Smooth muscle cell (in vitro differentiated cells): ENCODE measurements around the gene SLC8A3. TPM values are rescaled to one million over a fixed set of nuclear protein-coding genes. Genes with fewer than 3 reads are reported as not detected.

Source experiments
- DNase-seq: peaks from one replicate; lab custom pipeline; 2025; ENCODE audit not compliant: unreplicated experiment; lab: John Stamatoyannopoulos, UW
- H2AFZ ChIP-seq: fragments of 200-600 bp; sonication (generic); 2 replicates; pipeline ENCODE4 v1.6.0; 2016; ENCODE audit warnings: antibody characterized with exemption, low read depth, mild to moderate bottlenecking
- H3F3A ChIP-seq: fragments of 200-600 bp; sonication (generic); 2 replicates; pipeline ENCODE4 v1.6.0; 2017; ENCODE audit warnings: antibody characterized with exemption, low read depth
- H3K27ac ChIP-seq: fragments of 200-600 bp; sonication (generic); 2 replicates; pipeline ENCODE4 v1.5.1; 2016; ENCODE audit warnings: low read depth, mild to moderate bottlenecking
- H3K27me3 ChIP-seq: fragments of 200-600 bp; sonication (generic); 2 replicates; pipeline ENCODE4 v1.6.1; 2016; ENCODE audit warnings: low read depth, mild to moderate bottlenecking
- H3K36me3 ChIP-seq: fragments of 200-600 bp; sonication (generic); 2 replicates; pipeline ENCODE4 v1.5.1; 2016; ENCODE audit warnings: low read depth
- H3K4me1 ChIP-seq: fragments of 200-600 bp; sonication (generic); 2 replicates; pipeline ENCODE4 v1.5.1; 2016; ENCODE audit warnings: low read depth
- H3K4me2 ChIP-seq: fragments of 200-600 bp; sonication (generic); 2 replicates; pipeline ENCODE4 v1.6.0; 2016; ENCODE audit warnings: mild to moderate bottlenecking
- H3K4me3 ChIP-seq: fragments of 200-600 bp; sonication (generic); 2 replicates; pipeline ENCODE4 v1.5.1; 2016; ENCODE audit warnings: mild to moderate bottlenecking
- H3K79me2 ChIP-seq: fragments of 200-600 bp; sonication (generic); 2 replicates; pipeline ENCODE4 v1.6.0; 2016; ENCODE audit warnings: low read depth, mild to moderate bottlenecking
- H3K9ac ChIP-seq: fragments of 200-600 bp; sonication (generic); 2 replicates; pipeline ENCODE4 v1.6.0; 2016; ENCODE audit warnings: low read depth
- H3K9me3 ChIP-seq: fragments of 200-600 bp; sonication (generic); replicated peaks from 2 replicates; pipeline ENCODE4 v1.5.1; 2016; ENCODE audit warnings: low read depth
- H4K20me1 ChIP-seq: fragments of 200-600 bp; sonication (generic); 2 replicates; pipeline ENCODE4 v1.6.0; 2016; ENCODE audit warnings: low read depth
- WGBS: methylation state at CpG from one replicate; pipeline ENCODE4 v1.1.7; 2016; ENCODE audit warnings: low lambda C conversion rate; 5-methylcytosine and 5-hydroxymethylcytosine counted together
- polyA plus RNA-seq: library from polyadenylated mRNA; unstranded; fragments of >200 nt; fragmentation: Nextera tagmentation; extraction: Ambion mirVana; gene quantifications from 2 replicates; pipeline ENCODE4 v1.2.1, GENCODE V29; 2016
- total RNA-seq: library from RNA; depleted of rRNA; stranded (reverse); fragments of >200 nt; gene quantifications from 2 replicates; pipeline ENCODE4 v1.2.3, GENCODE V29; 2014
- TF ChIP-seq, protein P1 (sequence below): fragments of 200-600 bp; sonication (generic); IDR thresholded peaks from 2 replicates; pipeline ENCODE4 v1.5.1; 2017; ENCODE audit warnings: borderline replicate concordance, mild to moderate bottlenecking, antibody characterized with exemption; ENCODE audit not compliant: insufficient read depth, poor library complexity, severe bottlenecking

SLC8A3 gene
- total and polyA plus RNA-seq, 2 experiments from 2014 or later = not detected

- H3K4me2 ChIP-seq = no peak overlapping the region
- WGBS = 81% methylated on average over 12 of the region's 12 CpGs
- no peaks in the 10 kb centered on the region for H3K36me3 ChIP-seq
- H3K4me3 ChIP-seq = no peak overlapping the region
- H3K4me1 ChIP-seq = no peaks in the 10 kb centered on the region
- no peak overlapping the region for H2AFZ ChIP-seq
- TF ChIP-seq, protein P1, sequence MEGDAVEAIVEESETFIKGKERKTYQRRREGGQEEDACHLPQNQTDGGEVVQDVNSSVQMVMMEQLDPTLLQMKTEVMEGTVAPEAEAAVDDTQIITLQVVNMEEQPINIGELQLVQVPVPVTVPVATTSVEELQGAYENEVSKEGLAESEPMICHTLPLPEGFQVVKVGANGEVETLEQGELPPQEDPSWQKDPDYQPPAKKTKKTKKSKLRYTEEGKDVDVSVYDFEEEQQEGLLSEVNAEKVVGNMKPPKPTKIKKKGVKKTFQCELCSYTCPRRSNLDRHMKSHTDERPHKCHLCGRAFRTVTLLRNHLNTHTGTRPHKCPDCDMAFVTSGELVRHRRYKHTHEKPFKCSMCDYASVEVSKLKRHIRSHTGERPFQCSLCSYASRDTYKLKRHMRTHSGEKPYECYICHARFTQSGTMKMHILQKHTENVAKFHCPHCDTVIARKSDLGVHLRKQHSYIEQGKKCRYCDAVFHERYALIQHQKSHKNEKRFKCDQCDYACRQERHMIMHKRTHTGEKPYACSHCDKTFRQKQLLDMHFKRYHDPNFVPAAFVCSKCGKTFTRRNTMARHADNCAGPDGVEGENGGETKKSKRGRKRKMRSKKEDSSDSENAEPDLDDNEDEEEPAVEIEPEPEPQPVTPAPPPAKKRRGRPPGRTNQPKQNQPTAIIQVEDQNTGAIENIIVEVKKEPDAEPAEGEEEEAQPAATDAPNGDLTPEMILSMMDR = no peak
- H3K27me3 ChIP-seq = peaks cover 9% of the 10 kb centered on the region
- no peaks in the 10 kb centered on the region for H3K9me3 ChIP-seq
- no peaks in the 10 kb centered on the region for H4K20me1 ChIP-seq
- H3K27ac ChIP-seq = no peak overlapping the region
- no peak overlapping the region for H3K9ac ChIP-seq
- DNase-seq = no peak
- H3K79me2 ChIP-seq = no peaks in the 10 kb centered on the region
- no peaks in the 10 kb centered on the region for H3F3A ChIP-seq
Measured at GRCh38 chr14:70114621-70115156, 74.1 kb downstream of the SLC8A3 start.

GRCh38 chr14:70113211-70113610 is 75.5 kb downstream of the SLC8A3 start:
- H2AFZ ChIP-seq = no peak overlapping the region
- no peaks in the 10 kb centered on the region for H3K9me3 ChIP-seq
- no peak for DNase-seq
- H4K20me1 ChIP-seq = no peaks in the 10 kb centered on the region
- no peak overlapping the region for H3K27ac ChIP-seq
- TF ChIP-seq, protein P1 = no peak
- H3K4me2 ChIP-seq = no peak overlapping the region
- H3K27me3 ChIP-seq = peaks cover 5% of the 10 kb centered on the region
- WGBS = 86% methylated on average over 2 of the region's 2 CpGs
- H3K4me3 ChIP-seq = no peak overlapping the region
- H3K9ac ChIP-seq = no peak overlapping the region
- H3K4me1 ChIP-seq = no peaks in the 10 kb centered on the region
- no peaks in the 10 kb centered on the region for H3F3A ChIP-seq
- no peaks in the 10 kb centered on the region for H3K36me3 ChIP-seq
- H3K79me2 ChIP-seq = no peaks in the 10 kb centered on the region

- Histone ChIP-seq H3K4me1 (no peaks in the 10 kb centered on the region), H3K4me2 (no peak overlapping the region), H3K9ac (no peak overlapping the region), H3K9me3 (no peaks in the 10 kb centered on the region), H4K20me1 (no peaks in the 10 kb centered on the region), H3K4me3 (no peak overlapping the region), H3K27ac (no peak overlapping the region), H3K27me3 (peaks cover 34% of the 10 kb centered on the region), H3K79me2 (no peaks in the 10 kb centered on the region), H3F3A (no peaks in the 10 kb centered on the region), H3K36me3 (no peaks in the 10 kb centered on the region), H2AFZ (no peak overlapping the region)
- no peak for DNase-seq
- TF ChIP-seq, protein P1 = no peak
- WGBS = 83% methylated on average over 3 of the region's 3 CpGs
Measured at GRCh38 chr14:70108419-70108818, 80.3 kb downstream of the SLC8A3 start.

DNA sequence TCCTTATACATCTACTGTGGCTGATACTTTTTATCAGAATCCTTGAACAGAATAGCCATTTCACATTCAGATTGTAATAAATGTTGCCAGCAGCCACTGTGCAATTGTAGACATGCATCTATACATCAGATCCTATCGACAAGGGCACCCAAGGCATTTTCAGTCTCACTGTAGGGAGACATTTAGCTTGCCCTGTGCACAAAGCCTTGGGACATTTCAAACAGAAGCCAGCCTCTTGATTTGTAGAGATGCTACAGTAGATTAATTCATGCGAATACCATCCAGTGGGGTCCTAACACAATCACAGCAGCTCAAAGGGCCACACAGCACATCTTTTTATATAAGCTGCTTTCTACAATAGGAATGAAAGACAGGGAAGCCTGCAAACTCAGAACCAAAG is 81.4 kb downstream of the SLC8A3 start:
- H3K27ac ChIP-seq = no peak overlapping the region
- no peaks in the 10 kb centered on the region for H3K9me3 ChIP-seq
- no peaks in the 10 kb centered on the region for H3K4me1 ChIP-seq
- no peak overlapping the region for H2AFZ ChIP-seq
- no peaks in the 10 kb centered on the region for H3F3A ChIP-seq
- peaks cover 45% of the 10 kb centered on the region for H3K27me3 ChIP-seq
- WGBS = 96% methylated on average over 2 of the region's 2 CpGs
- H3K36me3 ChIP-seq = no peaks in the 10 kb centered on the region
- TF ChIP-seq, protein P1 = no peak
- H3K4me2 ChIP-seq = no peak overlapping the region
- DNase-seq = no peak
- H3K4me3 ChIP-seq = no peak overlapping the region
- no peaks in the 10 kb centered on the region for H3K79me2 ChIP-seq
- no peaks in the 10 kb centered on the region for H4K20me1 ChIP-seq
- H3K9ac ChIP-seq = no peak overlapping the region
